CD4-positive, alpha-beta T cell treated with Interleukin-17A for 4 hours (primary cell): Measurements from ENCODE around the gene TP53BP2.
"Not testable (repeated sequence)": the region's sequence is repeated elsewhere in the genome, so short reads cannot be mapped to it uniquely, and the experiment has no call there.

Source experiments
- DNase-seq: peaks from one replicate; pipeline ENCODE4 v3.0.0-alpha.2; 2020; ENCODE audit warnings: mixed read lengths

Gene TP53BP2

DNA sequence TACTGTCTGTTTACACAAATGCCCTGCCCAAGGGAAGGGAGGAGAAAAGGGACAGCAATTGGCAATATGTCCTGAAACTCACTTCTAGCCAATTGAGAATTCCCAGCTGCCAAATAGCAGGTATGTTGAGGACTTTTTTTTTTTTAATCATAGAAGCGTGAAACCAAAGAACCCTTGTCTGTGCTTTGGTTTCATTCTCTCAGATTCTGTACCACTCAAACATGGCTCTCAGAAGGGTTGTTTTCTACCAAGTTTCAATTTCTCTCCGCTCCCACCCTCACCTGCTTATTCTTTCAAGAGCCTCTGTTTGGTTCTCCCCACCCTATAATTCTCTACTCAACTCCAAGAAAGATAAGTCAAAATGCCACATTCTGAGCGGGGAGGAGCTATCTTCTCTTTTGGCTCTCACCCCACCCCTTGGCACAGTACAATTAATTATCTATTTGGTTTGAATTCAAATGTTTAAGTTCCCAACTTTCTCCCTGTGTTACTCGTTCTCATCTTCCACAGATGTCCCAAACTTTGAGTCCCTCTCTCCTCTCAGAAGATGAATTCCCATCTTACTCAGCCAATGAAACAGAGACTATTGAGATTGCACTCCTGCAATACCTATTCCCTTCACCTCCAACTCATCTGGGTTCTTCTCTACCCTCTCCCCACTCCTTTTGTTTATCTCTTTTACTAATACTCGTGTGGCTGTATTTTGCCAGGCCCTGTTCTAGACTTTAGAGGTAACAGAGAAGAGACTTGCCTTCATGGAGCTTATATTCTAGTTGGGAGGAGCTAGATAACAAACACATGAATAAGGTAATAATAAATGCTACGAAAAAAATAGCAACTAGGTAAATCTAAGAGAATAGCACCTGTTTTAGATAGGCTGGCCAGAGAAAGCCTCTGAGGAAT is 3.9 kb upstream of the TP53BP2 start:
- DNase-seq = no peak

DNA sequence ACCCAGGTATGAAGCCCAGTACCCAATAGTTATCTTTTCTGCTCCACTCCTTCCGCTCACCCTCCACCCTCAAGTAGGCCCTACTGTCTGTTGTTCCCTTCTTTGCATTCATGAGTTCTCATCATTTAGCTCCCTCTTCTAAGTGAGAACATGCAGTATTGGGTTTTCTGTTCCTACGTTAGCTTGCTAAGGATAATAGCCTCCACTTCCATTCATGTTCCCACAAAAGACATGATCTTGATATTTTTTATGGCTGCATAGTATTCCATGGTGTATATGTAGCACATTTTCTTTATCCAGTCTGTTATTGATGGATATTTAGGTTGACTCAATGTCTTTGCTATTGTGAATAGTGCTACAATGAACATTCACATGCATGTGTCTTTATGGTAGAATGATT is 2.8 kb upstream of the TP53BP2 start:
- no peak for DNase-seq

DNA sequence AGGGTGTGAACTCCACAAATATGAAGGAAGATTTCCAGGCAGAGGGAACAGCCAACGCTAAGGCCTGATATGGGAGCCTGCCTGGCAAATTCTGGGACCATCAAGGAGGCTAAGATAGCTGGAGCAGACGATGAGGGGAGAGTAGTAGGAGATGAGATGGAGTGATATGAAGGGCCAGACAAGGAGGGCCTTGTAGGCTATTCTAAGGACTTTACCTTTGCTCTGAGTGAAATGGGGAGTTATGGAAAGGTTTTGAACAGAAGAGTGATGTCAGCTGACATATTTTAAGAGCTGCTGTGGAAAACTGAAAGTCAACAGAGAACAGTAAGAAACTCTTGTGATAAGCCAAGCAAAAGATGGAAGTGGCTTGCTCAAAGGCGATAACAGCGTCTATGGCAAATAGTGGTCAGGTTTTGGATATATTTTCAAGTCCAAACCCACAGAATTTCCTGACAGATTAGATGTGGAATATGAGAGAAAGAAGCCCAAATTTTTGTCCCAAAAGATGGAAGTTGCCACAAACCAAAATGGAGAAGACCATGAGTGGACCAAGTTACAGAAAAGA is 2.1 kb upstream of the TP53BP2 start:
- DNase-seq = no peak

DNA sequence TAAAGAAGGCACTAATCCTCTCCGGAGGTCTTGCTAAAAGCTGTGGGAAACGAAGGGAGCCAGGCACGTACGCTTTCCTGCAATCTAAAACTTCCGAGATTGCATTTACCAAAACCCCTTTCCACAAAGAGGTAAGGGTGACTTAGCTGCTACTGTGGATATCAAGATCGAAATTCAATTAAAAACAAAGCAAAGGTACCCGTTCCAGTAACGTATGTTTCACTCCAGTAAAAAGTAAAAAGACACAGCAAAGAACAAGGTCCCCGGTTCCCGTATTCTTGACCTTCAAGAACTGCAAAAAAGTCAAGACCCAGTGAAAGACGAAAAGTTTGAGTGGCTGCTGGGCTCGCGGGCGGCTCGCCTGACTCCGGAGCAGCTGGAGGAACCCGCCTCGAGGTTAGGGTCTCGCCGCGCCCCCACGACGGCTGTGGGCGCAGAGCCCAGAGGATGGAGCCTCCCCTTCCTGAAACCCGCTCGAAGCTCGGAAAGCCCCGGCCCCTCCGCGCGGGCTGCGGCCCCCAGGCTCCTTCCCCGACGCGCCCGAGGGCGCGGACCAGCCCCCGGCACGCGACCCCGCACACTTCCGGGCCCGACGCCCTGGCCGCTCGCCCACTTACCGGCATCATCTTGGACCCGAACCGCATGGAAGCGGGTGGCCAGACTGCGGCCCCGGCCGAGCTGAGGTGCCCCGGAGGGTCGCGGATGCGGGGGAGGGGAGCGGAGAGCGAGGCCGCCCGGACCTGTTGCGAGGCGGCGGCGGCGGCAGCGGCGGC is 524 bp downstream of the TP53BP2 start:
- peak; percentile 59 for DNase-seq

DNA sequence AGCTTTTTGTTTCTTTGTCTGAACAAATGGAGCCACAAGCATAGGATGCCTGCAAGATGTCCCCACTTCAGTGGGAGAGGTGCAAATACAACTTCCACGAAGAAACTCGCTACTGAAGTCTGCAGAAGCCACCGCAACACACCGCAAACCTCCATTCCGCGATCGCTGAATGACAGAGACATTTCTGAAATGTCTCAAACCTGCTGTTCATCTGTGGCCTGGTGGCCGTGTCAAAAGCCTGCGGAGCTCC is 1.0 kb downstream of the TP53BP2 start:
- DNase-seq = peak; percentile 54

DNA sequence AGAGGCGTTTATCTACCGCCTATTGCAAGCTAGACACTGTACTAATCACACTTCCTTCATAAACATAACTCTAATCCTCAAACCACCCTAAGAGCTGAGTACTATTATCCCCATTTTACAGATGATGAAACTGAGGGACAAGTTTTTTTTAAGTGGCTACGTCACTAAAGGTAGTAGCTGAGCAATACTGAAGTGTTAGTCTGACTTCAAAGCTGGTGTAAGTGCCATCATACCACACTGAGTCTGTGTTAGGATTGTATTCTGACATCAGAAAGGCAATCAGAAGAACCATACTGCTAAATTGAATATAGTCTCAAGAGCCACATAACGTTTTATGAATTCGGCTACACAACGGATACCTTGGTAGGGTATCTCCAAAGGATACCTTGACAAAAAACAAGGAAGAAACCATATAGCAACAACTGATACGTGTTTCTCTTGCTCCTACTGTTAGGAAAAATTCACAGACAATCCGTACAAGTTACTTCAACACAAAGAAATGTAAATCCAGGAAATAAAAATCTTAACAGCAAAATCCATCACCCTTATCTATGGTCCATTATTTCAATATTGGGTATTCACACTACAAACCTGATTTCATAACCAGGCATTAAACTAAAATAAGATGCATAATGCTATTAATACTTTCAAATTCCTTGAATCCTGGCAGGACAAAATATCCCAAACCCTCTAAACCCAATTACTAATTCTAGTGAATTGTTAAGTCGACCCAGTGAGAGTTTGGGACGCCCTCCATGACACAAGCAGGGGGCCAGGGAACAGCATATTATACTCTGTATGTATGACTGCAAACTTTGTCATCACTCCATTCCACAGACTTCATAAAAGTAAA is 1.6 kb downstream of the TP53BP2 start:
- DNase-seq = no peak

DNA sequence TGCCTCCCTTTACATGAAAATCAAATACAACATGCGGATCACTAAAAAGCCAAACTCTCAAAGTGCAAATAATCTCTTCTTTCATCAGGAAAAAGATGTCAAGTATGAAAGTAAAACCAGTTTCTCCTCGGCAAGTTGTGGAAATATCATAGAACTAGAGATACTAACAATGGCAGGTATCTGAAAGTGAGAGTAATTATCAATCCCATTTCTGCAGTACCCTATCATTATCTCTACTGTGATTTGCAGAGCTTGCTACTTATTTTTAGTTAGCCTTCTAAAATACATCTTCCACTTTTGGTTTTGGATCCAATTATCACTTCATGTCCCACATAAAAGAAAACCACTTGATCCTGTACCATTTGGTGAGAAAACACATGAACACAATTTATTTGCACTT is 3.0 kb downstream of the TP53BP2 start:
- DNase-seq = no peak

DNA sequence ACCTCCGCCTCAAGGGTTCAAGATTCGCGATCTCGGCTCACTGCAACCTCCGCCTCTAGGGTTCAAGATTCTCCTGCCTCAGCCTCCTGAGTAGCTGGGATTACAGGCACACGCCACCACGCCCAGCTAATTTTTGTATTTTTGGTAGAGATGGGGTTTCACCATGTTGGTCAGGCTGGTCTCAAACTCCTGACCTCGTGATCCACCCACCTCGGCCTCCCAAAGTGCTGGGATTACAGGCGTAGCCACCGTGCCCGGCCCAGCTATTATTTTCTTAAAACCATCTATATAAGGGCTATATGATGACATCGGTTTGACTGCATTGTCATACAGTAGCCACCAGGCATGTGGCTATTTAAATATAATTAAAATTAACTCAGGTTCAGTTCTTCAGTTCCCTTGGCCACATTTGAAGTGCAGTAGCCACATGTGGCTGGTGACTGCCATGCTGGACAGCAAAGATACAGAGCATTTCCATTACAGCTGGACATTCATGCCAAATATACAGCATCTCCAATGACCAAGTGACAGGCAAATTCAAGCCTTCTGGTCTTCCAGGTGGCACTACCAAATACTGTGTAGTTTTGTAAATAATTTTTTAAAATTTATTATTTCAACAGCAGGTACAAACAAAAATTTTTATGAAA is 3.6 kb downstream of the TP53BP2 start:
- not testable (repeated sequence) for DNase-seq

DNA sequence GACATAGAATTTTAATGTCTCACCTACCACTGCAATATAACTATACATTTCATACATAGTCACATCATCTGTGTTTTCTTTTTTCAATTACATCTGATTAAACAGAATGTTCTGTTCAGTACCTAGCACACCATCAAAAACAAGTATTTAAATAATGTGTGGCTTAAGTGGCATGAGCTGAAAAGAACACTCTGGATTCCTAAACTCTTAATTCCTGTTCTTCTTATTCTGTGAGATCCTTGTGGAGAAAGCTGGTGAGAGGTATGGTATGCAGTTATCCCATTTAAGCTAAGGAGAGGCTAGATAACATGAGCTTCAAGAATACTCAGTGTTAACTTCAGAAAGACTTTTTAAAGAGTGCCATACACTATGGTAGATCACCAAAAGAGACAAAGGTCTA is 5.5 kb downstream of the TP53BP2 start:
- no peak for DNase-seq

DNA sequence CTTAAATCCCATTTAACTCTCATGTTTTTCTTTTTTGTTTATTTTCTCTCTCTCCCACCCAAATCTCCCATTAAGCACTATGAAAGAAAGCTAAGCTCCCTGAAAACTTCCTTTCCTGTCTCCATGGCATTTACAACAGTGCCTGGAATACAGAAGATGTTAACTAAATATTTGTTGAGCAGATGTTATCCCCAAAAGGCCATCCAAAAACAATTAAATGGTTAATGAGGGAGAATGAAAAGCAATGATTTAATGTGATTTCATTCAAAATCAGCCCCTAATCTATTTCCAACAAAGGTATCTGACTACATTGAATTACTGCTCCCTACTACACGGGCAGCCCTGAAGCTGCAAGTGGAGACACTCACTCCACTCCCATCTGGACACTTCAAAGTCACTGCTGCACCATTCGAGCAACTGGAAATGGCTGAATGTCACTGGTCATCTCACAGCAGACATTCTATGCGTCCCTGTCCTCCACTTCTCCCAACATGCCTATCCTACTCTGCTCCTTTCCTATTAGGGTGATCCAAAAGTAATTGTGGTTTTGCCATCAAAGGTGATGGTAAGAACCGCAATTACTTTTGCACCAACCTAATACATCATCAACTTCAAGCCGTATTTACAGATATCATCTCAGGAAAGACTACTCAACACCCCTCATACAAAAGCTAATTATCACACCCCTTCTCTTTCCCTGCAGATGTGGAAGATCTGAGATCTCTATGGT is 7.5 kb downstream of the TP53BP2 start:
- no peak for DNase-seq

DNA sequence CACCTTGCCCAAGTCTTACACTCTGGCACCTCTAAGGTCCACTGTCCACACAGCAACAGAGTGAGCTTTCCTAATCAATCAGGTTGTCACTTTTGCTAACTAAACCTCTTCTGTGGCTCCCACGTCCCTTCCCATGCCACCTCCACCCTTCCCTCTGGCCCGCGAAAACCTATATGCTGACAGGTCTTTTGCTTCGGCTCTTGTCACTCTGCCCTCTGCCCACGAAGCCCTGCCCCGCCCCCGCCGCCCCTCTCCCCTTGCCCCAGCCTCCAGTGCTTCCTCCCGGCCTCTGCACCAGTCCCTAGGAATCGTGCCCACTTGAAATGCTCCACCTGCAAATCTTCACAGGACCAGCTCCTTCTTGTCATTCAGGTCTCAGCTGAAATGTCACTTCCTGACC is 8.1 kb downstream of the TP53BP2 start:
- DNase-seq = no peak

DNA sequence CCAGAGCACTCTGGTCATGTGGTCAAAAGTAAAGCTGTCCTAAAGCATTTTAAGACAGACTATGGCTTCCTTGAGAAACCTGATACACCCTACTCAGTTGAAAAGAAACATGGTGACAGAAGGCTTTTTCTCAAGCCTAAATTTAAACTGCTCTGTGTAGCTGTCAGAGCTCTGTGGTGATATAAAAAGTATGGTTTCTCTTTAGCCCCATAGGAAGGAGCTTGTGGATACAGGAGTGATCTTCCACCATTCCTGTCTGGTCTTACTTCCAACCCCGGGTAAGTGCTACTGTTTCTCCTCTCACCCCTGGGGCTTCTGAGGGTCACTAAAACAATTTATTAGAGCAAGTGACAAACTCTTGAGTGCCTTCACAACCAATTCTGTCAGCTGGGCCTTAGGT is 8.5 kb downstream of the TP53BP2 start:
- no peak for DNase-seq

DNA sequence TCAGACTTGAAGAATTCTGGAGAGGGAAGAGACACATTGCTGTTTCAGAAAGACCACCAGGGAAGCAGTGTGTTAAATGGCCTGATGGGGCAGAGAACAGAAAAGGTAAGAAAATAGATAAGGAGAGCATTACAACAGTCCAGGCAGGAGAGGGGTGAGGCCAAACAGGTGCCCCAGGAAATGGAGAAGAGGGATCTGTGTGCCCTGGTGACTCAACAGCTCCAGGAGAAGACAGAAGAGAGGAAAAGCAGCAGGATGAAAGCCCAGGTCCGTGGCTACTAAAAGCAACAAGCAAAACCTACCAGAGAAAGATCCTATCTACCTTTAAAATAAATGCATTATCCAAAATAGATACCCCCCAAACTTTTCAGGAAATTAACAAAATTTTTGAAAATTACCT is 9.2 kb downstream of the TP53BP2 start:
- DNase-seq = no peak

DNA sequence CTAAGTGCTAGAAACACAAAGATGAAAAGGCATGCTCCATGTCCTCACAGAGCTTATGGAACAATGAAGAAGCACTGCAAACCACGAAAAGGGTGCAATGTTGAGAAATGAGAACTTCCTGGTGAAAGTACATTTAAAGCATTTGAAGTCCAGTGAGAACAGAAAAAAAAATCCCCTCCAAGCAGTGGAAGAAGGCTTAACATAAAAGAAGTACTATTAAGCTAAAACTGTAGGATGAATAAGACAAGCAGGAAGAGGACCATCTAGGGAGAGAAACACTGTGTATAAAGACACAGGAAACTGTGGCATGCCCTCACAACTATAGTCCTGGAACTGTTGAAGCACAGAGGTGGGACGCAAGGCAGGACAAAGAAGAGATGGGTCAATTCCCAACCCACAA is 10.0 kb downstream of the TP53BP2 start:
- DNase-seq = no peak

DNA sequence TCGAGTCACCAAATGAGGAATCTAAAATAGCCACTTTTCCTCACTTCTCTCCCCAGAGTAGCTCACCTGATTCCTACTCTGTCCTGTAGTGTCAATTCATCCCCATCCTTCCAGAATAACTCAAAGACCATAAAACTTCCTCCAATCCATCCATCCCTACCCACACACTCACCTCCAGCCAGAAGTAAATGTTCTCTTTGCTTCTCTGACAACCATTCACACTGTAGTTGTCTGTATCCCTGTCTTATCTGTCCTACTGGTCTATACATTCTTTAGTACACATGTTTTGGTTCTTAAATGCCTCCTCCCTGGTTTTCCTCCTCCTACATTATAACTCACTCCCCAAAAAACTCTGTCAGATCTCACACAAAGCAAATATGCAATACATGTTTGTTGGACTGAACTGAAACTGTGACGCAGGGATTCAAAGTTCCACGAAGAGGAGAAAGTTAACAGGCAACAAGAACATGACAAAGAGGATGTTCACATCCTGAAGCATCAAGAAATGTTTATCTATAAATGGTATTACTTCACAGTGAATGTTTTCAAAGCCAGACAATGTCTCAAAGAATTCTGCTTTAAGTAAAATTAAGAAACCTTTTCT is 11.0 kb downstream of the TP53BP2 start:
- DNase-seq = no peak

DNA sequence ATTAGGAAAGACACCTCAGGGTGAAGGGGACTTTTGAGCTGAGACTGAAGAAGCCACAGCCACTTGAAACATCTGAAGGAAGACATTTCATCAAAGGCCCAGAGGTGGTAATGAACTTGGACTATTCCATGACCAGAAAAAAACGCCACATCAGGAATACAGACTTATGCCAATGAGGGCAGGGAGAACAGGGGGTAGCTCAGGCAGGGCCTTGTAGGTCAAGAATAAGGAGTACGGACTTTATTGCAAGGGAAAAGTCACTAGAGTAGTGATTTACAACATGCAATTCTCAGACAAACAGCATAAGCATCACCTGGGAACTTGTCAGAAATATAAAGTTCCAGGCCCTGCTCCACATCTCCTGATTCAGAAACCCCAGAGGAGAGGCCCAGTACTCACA is 11.8 kb downstream of the TP53BP2 start:
- DNase-seq = no peak

DNA sequence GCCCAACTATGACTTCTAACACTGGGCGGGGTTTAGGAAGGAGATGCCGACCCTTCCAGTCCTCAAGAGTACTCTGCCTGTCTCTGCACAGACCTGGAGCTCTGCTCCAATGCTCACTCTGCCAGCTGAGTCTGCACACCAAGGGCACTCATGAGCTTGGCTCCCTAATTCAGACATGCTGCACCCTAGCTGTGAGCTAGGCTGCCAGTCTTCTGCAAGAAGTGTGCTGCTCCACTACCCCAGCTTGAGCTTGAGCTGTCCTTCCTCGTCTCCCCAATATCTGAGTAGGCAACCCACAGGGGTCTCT is 13.2 kb downstream of the TP53BP2 start:
- DNase-seq = no peak

DNA sequence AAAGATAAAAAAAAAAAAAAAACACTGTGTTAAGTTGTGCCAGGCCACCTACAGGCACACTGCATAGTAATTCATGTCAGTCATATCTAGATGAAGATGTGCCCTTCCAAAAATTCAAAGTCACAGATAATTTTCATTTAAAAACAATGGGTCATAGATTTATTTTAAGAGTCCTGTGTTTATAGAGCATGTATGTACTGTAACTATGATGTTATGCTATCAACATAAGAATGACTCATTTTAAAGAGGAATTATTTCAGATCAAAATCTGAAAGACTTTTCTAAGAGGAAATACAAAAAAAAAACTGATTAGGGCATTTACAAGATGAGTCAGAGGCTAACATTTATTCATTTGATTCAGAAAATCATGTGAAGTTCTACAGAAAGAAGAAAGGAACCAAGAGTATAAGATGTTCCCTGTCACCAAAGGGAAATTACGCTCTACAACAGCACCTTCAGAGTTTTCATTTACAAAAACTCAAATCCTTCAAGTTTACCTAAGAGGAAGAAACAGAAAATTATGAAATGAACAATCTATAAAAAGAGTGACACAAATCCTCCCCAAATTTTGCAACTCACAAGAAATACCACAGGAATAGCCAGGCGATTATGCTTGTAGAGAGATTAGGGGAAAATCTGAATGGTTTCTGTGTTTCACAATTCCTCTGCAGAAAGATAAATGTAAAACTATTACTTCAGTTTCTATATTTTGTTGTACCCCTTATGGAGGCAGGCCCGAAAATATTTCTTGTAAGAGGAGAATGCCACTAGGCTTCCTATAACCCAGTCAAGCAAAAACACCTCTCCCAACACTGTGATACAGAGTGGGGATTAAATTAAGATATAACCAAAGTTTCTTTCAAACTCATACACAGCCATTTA is 13.8 kb downstream of the TP53BP2 start:
- DNase-seq = no peak

DNA sequence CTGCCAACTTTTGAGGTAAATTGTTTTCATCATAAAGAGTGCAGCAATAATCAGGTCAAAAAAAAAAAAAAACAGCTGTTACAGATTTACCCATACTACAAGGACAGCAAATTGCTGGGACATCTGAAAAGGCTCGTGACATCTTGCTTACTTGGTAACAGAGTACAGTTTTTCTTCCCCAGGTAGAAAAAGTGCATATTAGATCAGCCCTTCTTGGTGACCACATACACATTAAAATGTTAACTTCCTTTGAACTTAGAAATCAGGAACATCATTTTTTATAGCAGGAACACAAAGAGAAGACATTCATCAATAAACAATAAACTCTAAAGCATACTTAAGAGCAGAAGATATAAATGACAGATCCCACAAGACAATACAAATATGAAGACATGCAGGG is 16.1 kb downstream of the TP53BP2 start:
- DNase-seq = no peak

DNA sequence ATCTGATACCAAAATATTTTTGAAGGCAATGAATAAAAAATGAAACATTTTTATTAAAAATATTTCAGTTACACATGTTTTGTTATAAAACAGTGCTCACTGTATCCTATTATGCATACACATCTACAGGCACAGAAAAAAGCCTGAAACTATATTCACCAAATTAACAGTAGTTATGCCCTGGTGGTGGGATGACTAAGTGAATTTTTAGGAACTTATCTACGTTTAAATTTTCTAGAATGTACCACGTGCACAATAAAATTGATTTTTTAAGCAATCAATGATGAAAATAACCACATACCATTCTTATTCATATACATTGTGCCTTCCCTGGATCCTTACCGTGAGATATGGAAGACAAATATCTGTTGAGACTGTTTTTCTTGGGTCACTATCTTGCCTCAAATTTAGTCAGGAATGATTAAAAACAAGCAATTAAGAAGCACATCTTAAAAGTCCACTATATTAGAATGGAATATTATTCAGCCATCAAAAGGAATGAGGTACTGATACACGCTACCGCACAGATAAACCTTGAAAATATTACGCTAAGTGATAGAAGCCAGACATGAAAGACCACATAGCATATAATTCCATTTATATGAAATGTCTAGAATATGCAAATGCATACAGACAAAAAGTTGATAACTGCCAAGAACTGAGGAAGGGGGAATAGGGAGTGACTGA is 17.4 kb downstream of the TP53BP2 start:
- DNase-seq = no peak
